ENCODE results near the gene SMCO3.
"Not testable (repeated sequence)": the region's sequence is repeated elsewhere in the genome, so short reads cannot be mapped to it uniquely, and the experiment has no call there.

GRCh38 chr12:14759711-14760280 is 54.2 kb downstream of the SMCO3 start:
- not testable (repeated sequence) for TF ChIP-seq POLR2A (IDR thresholded peaks at IDR 0.05); CTCF (IDR thresholded peaks at IDR 0.05 in 8 of 11, conservative IDR thresholded peaks at IDR 0.05 in 3 of 11); POLR2AphosphoS5 (IDR thresholded peaks at IDR 0.05)
